GM19328 (cell line): Measurements from ENCODE around the gene MKRN2.

Experiments used
- ATAC-seq: cut with Tn5 transposase; IDR thresholded peaks from one replicate; pipeline ENCODE4 v1.9.1; 2021; ENCODE audit warnings: mild to moderate bottlenecking, moderate library complexity; ENCODE audit not compliant: unreplicated experiment

MKRN2 gene

DNA sequence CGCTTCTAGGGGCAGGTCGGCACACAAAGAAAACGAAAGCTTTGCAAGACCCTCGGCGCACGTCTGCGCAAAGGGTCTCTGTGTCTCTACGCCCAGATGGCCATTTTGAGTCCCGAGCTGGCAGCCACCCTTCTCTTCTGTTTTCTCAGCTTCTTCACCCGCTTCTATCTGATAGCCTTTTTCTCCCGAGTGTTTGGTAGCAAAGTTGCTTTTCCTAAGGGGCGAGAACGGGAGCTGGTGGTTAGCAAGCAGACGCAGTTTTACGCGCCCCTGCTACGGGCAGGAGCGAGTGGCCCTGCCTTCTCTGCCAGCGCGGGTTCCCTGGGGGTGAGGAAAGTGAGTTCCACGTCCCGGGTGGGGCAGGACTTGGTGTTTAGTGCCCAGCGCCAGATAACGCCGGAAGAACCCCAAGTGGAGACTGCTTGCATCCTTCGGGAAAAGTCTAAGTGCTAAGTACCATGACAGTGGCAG lies 2.9 kb upstream of the MKRN2 start:
- no peak for ATAC-seq

- ATAC-seq = no peak
Observed at GRCh38 chr3:12556314-12556689, 585 bp upstream of the MKRN2 start.

GRCh38 chr3:12557473-12558100 lies 700 bp downstream of the MKRN2 start:
- ATAC-seq = no peak

DNA sequence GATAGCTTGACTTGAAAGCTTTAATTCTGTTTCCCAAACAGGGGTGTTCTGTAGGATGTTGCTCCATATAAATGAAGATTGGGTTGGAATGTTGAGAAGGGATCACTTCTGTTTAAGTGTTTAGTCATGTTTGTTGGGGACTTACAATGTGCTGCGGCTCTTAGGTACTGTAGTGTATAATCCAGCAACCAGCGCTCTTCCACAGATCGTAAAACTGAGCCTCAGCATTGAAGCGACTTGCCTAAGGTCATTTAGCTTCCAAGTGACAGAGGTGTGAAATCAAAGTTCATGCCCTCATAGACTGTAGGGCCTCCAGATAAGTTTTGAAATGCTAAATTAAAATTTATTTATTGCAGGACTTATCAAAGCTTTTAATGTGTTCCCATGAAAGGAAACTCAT lies 1.8 kb downstream of the MKRN2 start:
- no peak for ATAC-seq

- ATAC-seq = no peak
Observed at GRCh38 chr3:12559520-12559919, 2.6 kb downstream of the MKRN2 start.

GRCh38 chr3:12560505-12561190 lies 3.8 kb downstream of the MKRN2 start:
- ATAC-seq = no peak

DNA sequence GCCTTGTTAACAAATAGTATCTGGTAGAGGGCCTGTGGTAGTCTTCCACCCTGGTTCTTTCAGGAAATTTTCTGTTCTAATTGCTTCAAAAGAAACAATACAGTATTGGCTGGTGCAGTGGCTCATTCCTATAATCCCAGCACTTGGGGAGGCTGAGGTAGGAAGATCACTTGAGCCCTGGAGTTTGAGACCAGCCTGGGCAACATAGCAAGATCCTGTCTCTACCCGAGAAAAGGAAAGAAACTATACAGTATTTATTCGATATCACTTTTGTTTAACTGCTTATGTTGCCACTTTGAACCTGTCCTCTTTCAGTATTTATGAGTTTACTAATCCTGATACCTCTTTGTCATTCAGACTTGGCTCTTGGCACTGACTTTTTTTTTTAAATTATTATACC lies 4.5 kb downstream of the MKRN2 start:
- no peak for ATAC-seq

DNA sequence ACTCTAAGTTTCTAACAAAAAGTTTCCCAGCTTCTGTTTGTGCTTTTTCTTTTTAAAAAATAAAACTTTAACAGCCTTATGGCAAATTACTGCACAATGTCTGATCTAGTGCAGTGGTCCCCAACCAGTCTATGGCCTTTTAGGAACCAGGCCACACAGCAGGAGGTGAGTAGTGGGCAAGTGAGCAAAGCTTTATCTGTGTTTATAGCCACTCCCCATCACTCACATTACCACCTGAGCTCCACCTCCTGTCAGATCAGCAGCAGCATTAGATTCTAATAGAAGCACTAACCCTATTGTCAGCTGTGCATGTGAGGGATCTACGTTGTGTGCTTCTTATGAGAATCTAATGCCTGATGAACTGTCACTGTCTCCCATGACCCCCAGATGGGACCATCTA lies 5.6 kb downstream of the MKRN2 start:
- ATAC-seq = no peak

- ATAC-seq = no peak
Observed at GRCh38 chr3:12566976-12567375, 10.1 kb downstream of the MKRN2 start.

DNA sequence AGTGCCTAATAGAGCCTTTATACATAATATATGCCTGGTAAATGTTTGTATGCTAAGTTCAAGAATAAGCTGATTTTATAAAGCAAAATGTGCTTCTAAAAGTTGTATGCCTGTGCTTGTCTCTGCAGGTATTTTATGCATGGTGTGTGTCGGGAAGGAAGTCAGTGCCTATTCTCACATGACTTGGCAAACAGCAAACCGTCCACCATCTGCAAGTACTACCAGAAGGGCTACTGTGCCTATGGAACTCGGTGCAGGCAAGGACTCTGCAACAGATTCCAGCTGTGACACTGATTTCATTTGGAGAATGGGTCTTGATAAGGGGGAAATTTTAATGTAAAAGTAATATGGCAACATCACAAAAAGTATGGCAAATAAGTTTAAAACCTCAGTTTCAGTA lies 11.9 kb downstream of the MKRN2 start:
- no peak for ATAC-seq

- ATAC-seq = no peak
Observed at GRCh38 chr3:12569836-12570235, 12.9 kb downstream of the MKRN2 start.

GRCh38 chr3:12571986-12572385 lies 15.1 kb downstream of the MKRN2 start:
- ATAC-seq = no peak

- ATAC-seq = no peak
Observed at GRCh38 chr3:12574131-12574530, 17.2 kb downstream of the MKRN2 start.

DNA sequence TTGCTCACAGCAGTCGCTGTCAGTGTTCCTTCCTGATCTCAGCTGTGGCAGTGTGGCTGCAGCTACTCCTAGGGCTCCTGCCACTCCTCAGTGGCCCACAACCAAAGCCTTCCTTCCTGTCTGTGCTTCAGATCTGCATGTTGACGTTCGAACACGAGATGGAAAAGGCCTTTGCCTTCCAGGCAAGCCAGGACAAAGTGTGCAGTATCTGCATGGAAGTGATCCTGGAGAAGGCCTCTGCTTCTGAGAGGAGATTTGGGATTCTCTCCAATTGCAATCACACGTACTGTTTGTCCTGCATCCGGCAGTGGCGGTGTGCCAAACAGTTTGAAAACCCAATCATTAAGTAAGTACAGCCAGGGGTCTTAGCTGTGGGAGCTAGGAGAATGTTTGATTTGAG lies 17.8 kb downstream of the MKRN2 start:
- ATAC-seq = no peak

- ATAC-seq = no peak
Observed at GRCh38 chr3:12577379-12577778, 20.5 kb downstream of the MKRN2 start.

DNA sequence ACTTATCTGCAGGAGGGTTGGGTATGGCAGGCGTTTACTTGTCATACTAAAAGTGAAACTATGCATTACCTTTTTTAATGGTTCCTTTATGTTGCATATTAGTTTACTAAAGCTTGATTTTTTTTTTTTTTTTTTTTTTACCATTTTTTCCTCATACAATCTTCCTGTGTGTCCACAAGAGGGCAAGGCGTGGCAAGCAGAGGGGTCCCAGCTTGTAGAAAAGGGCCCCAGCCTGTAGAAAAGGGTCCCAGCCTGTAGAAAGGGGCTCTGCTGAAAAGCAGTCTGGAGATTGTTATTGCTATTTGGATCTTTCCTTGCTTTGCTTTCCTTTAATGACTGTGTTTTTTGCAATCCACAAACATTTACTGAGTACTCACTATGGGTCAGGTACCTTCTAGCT lies 21.9 kb downstream of the MKRN2 start:
- ATAC-seq = no peak

DNA sequence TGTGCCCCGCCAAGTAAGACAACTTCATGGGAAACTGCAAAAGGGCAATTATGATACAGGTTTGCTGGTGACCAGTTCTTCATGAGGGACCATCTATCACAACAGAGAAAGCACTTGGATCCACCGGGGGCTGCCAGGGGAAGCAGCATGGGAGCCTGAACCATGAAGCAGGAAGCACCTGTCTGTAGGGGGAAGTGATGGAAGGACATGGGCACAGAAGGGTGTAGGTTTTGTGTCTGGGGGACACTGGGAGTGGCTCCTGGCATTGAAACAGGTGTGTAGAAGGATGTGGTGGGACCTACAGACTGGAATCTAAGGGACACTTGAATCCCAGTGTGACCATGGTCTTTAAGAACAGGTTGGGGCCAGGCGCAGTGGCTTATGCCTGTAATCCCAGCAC lies 22.6 kb downstream of the MKRN2 start:
- no peak for ATAC-seq

DNA sequence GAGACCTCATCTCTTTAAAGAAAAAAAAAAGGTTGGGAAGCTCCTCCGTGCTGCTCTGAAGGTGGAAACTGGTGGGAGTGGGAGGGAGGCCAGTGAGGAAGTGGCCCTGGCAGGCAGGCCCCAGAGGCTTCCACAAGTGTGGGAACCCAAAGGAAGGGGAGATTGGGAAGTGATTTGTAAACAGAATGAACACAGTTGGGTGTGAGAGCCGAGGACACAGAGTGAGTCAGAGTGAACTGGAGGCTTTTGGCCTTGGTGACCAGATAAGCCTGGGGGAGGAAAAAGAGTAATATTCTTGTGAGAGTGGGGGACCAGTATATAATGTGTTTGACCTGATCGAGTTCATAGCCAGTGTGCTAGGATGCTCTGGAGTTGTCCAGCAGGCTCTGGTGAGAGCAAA lies 23.0 kb downstream of the MKRN2 start:
- no peak for ATAC-seq

DNA sequence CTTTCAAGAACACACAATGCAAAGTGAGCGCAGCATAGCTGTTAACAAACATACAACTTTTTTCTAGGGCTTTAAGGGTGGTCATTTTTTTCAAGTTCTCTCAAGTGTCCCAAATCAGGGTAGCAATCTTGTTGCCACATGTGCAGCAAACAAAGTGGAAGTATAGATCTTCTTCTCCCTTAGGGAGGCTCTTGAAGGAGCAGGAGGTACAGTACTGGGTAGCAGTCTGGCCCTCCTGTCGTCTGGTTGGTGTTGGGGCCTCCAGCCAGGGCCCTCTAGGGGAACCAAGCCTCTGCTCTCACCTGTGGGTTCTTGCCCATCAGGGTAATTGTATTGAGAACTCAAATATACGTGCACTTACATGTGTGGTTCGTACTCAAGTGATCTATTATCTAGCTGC lies 25.8 kb downstream of the MKRN2 start:
- ATAC-seq = no peak

DNA sequence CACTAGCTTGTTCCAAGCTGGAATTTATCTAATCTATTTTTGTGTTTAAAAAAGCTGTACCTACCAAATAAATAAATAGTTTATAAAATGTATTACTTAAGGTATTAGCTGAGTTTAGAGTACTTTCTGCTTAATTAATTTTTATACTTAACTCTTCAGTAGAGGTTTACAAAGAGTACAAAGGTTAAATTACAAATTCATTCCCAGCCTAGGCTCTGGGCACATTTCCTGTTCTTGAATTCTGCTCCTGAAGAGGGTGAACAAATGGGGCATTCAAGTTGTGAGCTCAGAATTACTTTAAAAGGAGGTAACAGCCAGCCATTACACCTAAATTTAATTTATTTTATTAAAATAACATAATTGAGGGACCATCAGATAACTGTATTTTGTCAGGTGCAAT lies 26.4 kb downstream of the MKRN2 start:
- ATAC-seq = no peak

GRCh38 chr3:12584083-12584482 lies 27.2 kb downstream of the MKRN2 start:
- ATAC-seq = no peak

DNA sequence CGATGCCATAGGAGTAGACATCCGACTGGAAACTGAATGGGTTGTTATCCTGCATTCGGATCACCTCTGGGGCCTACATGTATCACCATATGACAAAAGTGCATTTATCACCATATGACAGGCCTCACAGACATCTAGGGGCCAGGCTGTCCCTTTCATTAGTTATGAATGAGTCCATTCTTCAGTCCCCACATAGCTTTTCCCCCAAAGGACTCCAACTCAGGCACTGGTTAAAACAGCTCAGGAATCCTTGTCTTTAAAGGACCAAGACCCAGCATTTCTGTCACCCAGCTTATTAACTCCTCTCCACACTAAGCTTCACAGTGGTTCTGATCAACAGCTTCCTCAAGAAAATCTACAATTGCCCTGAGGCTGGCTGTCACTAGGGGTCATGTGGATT lies 28.3 kb downstream of the MKRN2 start:
- ATAC-seq = no peak

GRCh38 chr3:12585970-12586369 lies 29.1 kb downstream of the MKRN2 start:
- no peak for ATAC-seq
